Hematopoietic multipotent progenitor cell treated with erythropoietin and hydrocortisone succinate and interleukin-3 and kit ligand, for 4 days (in vitro differentiated cells): ENCODE data around the gene CFC1.
"Not testable (repeated sequence)": the region's sequence is repeated elsewhere in the genome, so short reads cannot be mapped to it uniquely, and the experiment has no call there.

Experiments used
- DNase-seq: peaks from one replicate; pipeline ENCODE4 v3.0.0-alpha.2; 2015

CFC1 gene

GRCh38 chr2:130599393-130599792 is at the start of gene CFC1:
Gene CFC1, minus strand, starts transcription at chr2:130599575. Its CDS starts 288 bp downstream, at chr2:130599287.
- not testable (repeated sequence) for DNase-seq

- not testable (repeated sequence) for DNase-seq
Measured at GRCh38 chr2:130641688-130642087, 42.3 kb upstream of the CFC1 start.

- DNase-seq, result not testable (repeated sequence)
Measured at GRCh38 chr2:130638973-130639372, 39.6 kb upstream of the CFC1 start.

GRCh38 chr2:130628784-130629475 is 29.6 kb upstream of the CFC1 start:
- not testable (repeated sequence) for DNase-seq

GRCh38 chr2:130611140-130611539 is 11.8 kb upstream of the CFC1 start, which contains the start of gene POTEJ:
Gene POTEJ, plus strand, starts transcription at chr2:130611440. Its CDS starts 93 bp downstream, at chr2:130611533.
- DNase-seq, result not testable (repeated sequence)

- DNase-seq, result not testable (repeated sequence)
Measured at GRCh38 chr2:130610486-130610885, 11.1 kb upstream of the CFC1 start.

- not testable (repeated sequence) for DNase-seq
Measured at GRCh38 chr2:130609002-130609920, 9.9 kb upstream of the CFC1 start.

GRCh38 chr2:130608276-130609001 is 9.1 kb upstream of the CFC1 start:
- not testable (repeated sequence) for DNase-seq

GRCh38 chr2:130601648-130602302 is 2.4 kb upstream of the CFC1 start:
- not testable (repeated sequence) for DNase-seq

GRCh38 chr2:130599926-130600325 is 551 bp upstream of the CFC1 start:
- DNase-seq, result not testable (repeated sequence)

- not testable (repeated sequence) for DNase-seq
Measured at GRCh38 chr2:130598463-130598862, 912 bp downstream of the CFC1 start.

GRCh38 chr2:130597994-130598393 is 1.4 kb downstream of the CFC1 start:
- DNase-seq, result not testable (repeated sequence)

GRCh38 chr2:130596757-130597156 is 2.6 kb downstream of the CFC1 start:
- not testable (repeated sequence) for DNase-seq

- not testable (repeated sequence) for DNase-seq
Measured at GRCh38 chr2:130594011-130594410, 5.4 kb downstream of the CFC1 start.

- DNase-seq, result not testable (repeated sequence)
Measured at GRCh38 chr2:130592791-130593414, 6.5 kb downstream of the CFC1 start.

GRCh38 chr2:130590842-130591359 is 8.5 kb downstream of the CFC1 start:
- not testable (repeated sequence) for DNase-seq

- DNase-seq, result not testable (repeated sequence)
Measured at GRCh38 chr2:130590170-130590841, 9.1 kb downstream of the CFC1 start.

GRCh38 chr2:130588688-130589458 is 10.5 kb downstream of the CFC1 start:
- not testable (repeated sequence) for DNase-seq

GRCh38 chr2:130584726-130585125 is 14.6 kb downstream of the CFC1 start:
- not testable (repeated sequence) for DNase-seq

- not testable (repeated sequence) for DNase-seq
Measured at GRCh38 chr2:130583582-130583981, 15.8 kb downstream of the CFC1 start.
